Neural cell (in vitro differentiated cells): ENCODE measurements around the gene CACNA1C.

Experiments used
- EP300 ChIP-seq: fragments of 450-650 bp; conservative IDR thresholded peaks from 2 replicates; pipeline ENCODE4 v1.6.1; 2014; ENCODE audit warnings: antibody characterized with exemption, mild to moderate bottlenecking, moderate library complexity; ENCODE audit not compliant: poor library complexity, severe bottlenecking
- EZH2 ChIP-seq: fragments of 200-600, 300-800 bp; shearing (Covaris generic), sonication (generic); IDR thresholded peaks from 2 replicates; pipeline ENCODE4 v1.6.1; 2014; ENCODE audit warnings: antibody characterized with exemption, low read length, borderline replicate concordance, mild to moderate bottlenecking; ENCODE audit not compliant: insufficient read depth, poor library complexity, severe bottlenecking
- POLR2AphosphoS5 ChIP-seq: IDR thresholded peaks from 2 replicates; pipeline ENCODE4 v1.6.1; 2012
- TF ChIP-seq, protein P1 (sequence below): fragments of 450-650 bp; IDR thresholded peaks from 2 replicates; pipeline ENCODE4 v1.5.1; 2014; ENCODE audit warnings: antibody characterized with exemption, mild to moderate bottlenecking, moderate library complexity; ENCODE audit not compliant: poor library complexity, severe bottlenecking
- TF ChIP-seq, protein P2 (sequence below): IDR thresholded peaks from 2 replicates; pipeline ENCODE4 v1.6.1; 2012; ENCODE audit warnings: borderline replicate concordance

DNA sequence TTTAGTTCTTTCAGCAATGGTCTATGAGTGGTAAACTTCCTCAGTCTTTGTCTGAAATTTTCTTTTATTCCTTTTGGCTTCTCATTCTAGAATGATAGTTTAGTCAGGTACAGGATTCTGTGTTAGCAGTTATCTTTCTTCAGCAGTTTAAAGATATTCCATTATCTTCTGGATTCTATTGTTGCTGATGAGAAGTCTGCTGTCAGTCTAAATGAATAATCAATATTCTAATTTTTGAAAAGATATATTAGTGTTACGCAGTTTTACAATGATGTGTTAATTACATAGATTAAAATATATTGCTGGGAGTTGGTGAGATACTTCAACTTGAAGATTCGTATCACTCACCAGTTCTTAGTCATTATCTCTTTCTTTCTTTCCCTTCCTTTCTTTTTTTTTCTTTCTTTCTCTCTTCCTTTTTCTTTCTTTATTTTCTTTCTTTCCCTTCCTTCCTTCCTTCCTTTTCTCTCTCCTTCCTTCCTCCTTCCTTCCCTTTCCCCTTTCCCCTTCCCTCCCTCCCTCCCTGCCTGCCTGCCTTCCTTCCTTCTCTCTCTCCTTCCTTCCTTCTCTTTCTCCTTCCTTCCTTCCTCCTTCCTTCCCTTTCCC is 17.8 kb downstream of the CACNA1C start:
- TF ChIP-seq, protein P1, sequence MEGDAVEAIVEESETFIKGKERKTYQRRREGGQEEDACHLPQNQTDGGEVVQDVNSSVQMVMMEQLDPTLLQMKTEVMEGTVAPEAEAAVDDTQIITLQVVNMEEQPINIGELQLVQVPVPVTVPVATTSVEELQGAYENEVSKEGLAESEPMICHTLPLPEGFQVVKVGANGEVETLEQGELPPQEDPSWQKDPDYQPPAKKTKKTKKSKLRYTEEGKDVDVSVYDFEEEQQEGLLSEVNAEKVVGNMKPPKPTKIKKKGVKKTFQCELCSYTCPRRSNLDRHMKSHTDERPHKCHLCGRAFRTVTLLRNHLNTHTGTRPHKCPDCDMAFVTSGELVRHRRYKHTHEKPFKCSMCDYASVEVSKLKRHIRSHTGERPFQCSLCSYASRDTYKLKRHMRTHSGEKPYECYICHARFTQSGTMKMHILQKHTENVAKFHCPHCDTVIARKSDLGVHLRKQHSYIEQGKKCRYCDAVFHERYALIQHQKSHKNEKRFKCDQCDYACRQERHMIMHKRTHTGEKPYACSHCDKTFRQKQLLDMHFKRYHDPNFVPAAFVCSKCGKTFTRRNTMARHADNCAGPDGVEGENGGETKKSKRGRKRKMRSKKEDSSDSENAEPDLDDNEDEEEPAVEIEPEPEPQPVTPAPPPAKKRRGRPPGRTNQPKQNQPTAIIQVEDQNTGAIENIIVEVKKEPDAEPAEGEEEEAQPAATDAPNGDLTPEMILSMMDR = no peak
- no peak for TF ChIP-seq EZH2
- no peak for TF ChIP-seq POLR2AphosphoS5
- TF ChIP-seq, protein P2, sequence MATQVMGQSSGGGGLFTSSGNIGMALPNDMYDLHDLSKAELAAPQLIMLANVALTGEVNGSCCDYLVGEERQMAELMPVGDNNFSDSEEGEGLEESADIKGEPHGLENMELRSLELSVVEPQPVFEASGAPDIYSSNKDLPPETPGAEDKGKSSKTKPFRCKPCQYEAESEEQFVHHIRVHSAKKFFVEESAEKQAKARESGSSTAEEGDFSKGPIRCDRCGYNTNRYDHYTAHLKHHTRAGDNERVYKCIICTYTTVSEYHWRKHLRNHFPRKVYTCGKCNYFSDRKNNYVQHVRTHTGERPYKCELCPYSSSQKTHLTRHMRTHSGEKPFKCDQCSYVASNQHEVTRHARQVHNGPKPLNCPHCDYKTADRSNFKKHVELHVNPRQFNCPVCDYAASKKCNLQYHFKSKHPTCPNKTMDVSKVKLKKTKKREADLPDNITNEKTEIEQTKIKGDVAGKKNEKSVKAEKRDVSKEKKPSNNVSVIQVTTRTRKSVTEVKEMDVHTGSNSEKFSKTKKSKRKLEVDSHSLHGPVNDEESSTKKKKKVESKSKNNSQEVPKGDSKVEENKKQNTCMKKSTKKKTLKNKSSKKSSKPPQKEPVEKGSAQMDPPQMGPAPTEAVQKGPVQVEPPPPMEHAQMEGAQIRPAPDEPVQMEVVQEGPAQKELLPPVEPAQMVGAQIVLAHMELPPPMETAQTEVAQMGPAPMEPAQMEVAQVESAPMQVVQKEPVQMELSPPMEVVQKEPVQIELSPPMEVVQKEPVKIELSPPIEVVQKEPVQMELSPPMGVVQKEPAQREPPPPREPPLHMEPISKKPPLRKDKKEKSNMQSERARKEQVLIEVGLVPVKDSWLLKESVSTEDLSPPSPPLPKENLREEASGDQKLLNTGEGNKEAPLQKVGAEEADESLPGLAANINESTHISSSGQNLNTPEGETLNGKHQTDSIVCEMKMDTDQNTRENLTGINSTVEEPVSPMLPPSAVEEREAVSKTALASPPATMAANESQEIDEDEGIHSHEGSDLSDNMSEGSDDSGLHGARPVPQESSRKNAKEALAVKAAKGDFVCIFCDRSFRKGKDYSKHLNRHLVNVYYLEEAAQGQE = no peak
- no peak for TF ChIP-seq EP300
